ENCODE measurements around the gene SPRED2.

DNA sequence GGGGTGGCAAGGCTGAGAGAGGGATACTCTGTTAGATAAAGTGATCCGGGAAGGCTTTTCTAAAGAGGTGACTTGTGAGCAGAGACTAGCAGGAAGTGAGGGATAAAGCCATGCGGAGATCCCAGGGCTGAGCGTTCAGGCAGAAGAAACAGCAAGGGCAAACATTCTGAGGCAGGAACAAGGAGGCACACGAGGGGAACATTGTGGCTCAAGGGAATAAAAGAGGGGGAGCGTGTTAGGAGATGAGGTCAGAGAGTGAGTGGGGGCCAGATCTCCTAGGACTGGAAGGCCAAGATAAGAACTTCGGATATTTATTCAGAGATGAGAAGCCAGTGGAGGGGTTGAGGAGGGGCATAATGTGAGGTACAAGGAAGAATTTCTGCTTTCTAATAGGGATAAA is 137.7 kb downstream of the SPRED2 start:
- TF ChIP-seq, protein P1, sequence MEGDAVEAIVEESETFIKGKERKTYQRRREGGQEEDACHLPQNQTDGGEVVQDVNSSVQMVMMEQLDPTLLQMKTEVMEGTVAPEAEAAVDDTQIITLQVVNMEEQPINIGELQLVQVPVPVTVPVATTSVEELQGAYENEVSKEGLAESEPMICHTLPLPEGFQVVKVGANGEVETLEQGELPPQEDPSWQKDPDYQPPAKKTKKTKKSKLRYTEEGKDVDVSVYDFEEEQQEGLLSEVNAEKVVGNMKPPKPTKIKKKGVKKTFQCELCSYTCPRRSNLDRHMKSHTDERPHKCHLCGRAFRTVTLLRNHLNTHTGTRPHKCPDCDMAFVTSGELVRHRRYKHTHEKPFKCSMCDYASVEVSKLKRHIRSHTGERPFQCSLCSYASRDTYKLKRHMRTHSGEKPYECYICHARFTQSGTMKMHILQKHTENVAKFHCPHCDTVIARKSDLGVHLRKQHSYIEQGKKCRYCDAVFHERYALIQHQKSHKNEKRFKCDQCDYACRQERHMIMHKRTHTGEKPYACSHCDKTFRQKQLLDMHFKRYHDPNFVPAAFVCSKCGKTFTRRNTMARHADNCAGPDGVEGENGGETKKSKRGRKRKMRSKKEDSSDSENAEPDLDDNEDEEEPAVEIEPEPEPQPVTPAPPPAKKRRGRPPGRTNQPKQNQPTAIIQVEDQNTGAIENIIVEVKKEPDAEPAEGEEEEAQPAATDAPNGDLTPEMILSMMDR (IDR thresholded peaks at IDR 0.05) = no peak
- TF ChIP-seq POLR2A (IDR thresholded peaks at IDR 0.05) (no peak), POLR2AphosphoS5 (IDR thresholded peaks at IDR 0.05; ENCODE audit: insufficient read depth in 1 of 2, low read depth in 1 of 2) (no peak)

All from vagina (tissue), 2 donors.